Vagina (tissue), 2 donors: ENCODE measurements around the gene DTHD1. TPM values are rescaled to one million over a fixed set of nuclear protein-coding genes. Genes with fewer than 3 reads are reported as not detected.

ENCODE experiments used
- DNase-seq, 2 donors: peaks; one replicate each; pipeline ENCODE4 v3.0.0-alpha.2; 2017; ENCODE audit errors: extremely low spot score in 2 of 2
- H3K27ac ChIP-seq: fragments of 200-600 bp; sonication (generic); one replicate; pipeline ENCODE4 v1.5.1; 2019
- H3K27me3 ChIP-seq: fragments of 200-600 bp; sonication (generic); one replicate; pipeline ENCODE4 v1.5.1; 2019
- H3K36me3 ChIP-seq, 2 donors: fragments of 200-600 bp; sonication (generic); one replicate each; pipeline ENCODE4 v1.5.1; 2017 to 2019
- H3K4me1 ChIP-seq: fragments of 200-600 bp; sonication (generic); one replicate; pipeline ENCODE4 v1.5.1; 2019
- H3K4me3 ChIP-seq, 2 donors: fragments of 200-600 bp; sonication (generic); 1 replicate in 1 of 2; 2 replicates in 1 of 2; pipeline ENCODE4 v1.5.1; 2016 to 2019
- H3K9me3 ChIP-seq: fragments of 200-600 bp; sonication (generic); one replicate; pipeline ENCODE4 v1.5.1; 2019
- POLR2A ChIP-seq, 2 donors: fragments of 450-650 bp; IDR thresholded peaks; one replicate each; pipeline ENCODE4 v1.6.1; 2017; ENCODE audit warnings: antibody characterized with exemption in 2 of 2, mild to moderate bottlenecking in 2 of 2, moderate library complexity in 2 of 2
- POLR2AphosphoS5 ChIP-seq, 2 donors: sonication (generic); formaldehyde crosslinking; IDR thresholded peaks; one replicate each; pipeline ENCODE4 v1.9.0; 2017; ENCODE audit warnings: antibody characterized with exemption in 2 of 2, mild to moderate bottlenecking in 2 of 2, low read depth in 1 of 2; ENCODE audit not compliant: insufficient read depth in 1 of 2
- intact Hi-C: fragments of 100-400 bp; cut with DNase I; formaldehyde crosslinking; loops from one replicate; pipeline ENCODE4 v1.15.1; 2023
- total RNA-seq: library from RNA; depleted of rRNA; stranded (reverse); fragments of >200 nt; gene quantifications from one replicate; pipeline ENCODE4 v1.2.3, GENCODE V29; 2016
- TF ChIP-seq, protein P1 (sequence below), 3 experiments: fragments of 450-650 bp in 2 of 3; fragments of 200-600 bp in 1 of 3; sonication (generic) in 1 of 3; IDR thresholded peaks; one replicate each; pipeline ENCODE4 v1.5.1; 2017 to 2019; ENCODE audit warnings: antibody characterized with exemption in 3 of 3, mild to moderate bottlenecking in 2 of 3, moderate library complexity in 2 of 3

Gene DTHD1
- total RNA-seq, 1 donor from 2014 or later = 0.49 TPM

DNA sequence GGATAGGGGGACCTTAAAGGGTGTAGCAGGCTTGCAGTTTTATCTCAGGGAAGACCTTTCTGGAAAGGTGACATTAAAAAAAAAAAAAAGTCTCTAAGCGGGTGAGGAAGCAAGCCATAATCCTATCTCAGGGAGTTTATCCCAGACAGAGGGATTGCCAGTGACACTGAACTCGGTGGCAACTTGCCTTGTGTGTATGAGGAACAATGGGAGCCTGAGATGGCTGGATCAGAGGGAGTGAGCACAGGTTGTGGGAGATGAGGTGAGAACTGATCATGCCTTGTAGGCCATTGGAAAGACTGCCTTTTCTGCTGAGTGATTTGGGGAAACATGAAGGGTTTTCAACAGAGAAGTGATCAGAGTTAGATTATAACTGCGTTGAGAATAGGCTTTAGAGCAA lies 31.1 kb downstream of the DTHD1 start:
- intact Hi-C loops = no loop called here
- Histone ChIP-seq H3K27ac (no peak overlapping the region), H3K4me3 (no peak overlapping the region), H3K36me3 (no peaks in the 10 kb centered on the region), H3K4me1 (no peaks in the 10 kb centered on the region), H3K27me3 (no peaks in the 10 kb centered on the region), H3K9me3 (no peaks in the 10 kb centered on the region)
- TF ChIP-seq POLR2A (IDR thresholded peaks at IDR 0.05) = no peak
- no peak for TF ChIP-seq POLR2AphosphoS5 (IDR thresholded peaks at IDR 0.05; ENCODE audit: insufficient read depth in 1 of 2, low read depth in 1 of 2)
- TF ChIP-seq, protein P1, sequence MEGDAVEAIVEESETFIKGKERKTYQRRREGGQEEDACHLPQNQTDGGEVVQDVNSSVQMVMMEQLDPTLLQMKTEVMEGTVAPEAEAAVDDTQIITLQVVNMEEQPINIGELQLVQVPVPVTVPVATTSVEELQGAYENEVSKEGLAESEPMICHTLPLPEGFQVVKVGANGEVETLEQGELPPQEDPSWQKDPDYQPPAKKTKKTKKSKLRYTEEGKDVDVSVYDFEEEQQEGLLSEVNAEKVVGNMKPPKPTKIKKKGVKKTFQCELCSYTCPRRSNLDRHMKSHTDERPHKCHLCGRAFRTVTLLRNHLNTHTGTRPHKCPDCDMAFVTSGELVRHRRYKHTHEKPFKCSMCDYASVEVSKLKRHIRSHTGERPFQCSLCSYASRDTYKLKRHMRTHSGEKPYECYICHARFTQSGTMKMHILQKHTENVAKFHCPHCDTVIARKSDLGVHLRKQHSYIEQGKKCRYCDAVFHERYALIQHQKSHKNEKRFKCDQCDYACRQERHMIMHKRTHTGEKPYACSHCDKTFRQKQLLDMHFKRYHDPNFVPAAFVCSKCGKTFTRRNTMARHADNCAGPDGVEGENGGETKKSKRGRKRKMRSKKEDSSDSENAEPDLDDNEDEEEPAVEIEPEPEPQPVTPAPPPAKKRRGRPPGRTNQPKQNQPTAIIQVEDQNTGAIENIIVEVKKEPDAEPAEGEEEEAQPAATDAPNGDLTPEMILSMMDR (IDR thresholded peaks at IDR 0.05) = no peak
- no peak for DNase-seq

- H3K4me3 ChIP-seq = no peak overlapping the region
- no peak for DNase-seq
- no peaks in the 10 kb centered on the region for H3K4me1 ChIP-seq
- H3K27me3 ChIP-seq = no peaks in the 10 kb centered on the region
- H3K27ac ChIP-seq = no peak overlapping the region
- intact Hi-C loops = no loop called here
- TF ChIP-seq, protein P1 (IDR thresholded peaks at IDR 0.05) = no peak
- no peak for TF ChIP-seq POLR2A (IDR thresholded peaks at IDR 0.05)
- no peak for TF ChIP-seq POLR2AphosphoS5 (IDR thresholded peaks at IDR 0.05; ENCODE audit: insufficient read depth in 1 of 2, low read depth in 1 of 2)
- no peaks in the 10 kb centered on the region for H3K36me3 ChIP-seq
- no peaks in the 10 kb centered on the region for H3K9me3 ChIP-seq
Observed at GRCh38 chr4:36313301-36313700, 31.9 kb downstream of the DTHD1 start.

DNA sequence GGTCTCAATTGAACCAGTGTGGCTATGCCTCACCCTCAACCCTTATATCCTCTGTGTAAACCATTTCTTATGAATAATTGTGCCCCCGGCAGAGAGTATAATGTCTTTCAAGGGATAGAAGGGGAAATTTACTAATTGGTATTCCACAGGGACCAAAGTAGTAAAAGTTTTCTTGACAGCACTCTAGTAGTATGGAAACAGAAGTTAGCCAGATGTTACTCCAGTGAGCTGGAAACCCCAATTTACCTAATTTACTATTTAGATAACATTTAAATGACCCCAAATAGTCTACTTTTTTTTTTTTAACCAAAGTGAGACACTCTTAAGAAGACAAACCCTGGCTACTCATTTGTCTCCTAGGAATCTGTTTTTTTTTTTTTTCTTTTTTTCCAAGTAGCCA lies 32.3 kb downstream of the DTHD1 start:
- Histone ChIP-seq H3K4me1 (no peaks in the 10 kb centered on the region), H3K4me3 (no peak overlapping the region), H3K9me3 (no peaks in the 10 kb centered on the region), H3K27ac (no peak overlapping the region), H3K36me3 (no peaks in the 10 kb centered on the region), H3K27me3 (no peaks in the 10 kb centered on the region)
- TF ChIP-seq POLR2A (IDR thresholded peaks at IDR 0.05) (no peak), POLR2AphosphoS5 (IDR thresholded peaks at IDR 0.05; ENCODE audit: insufficient read depth in 1 of 2, low read depth in 1 of 2) (no peak)
- TF ChIP-seq, protein P1 (IDR thresholded peaks at IDR 0.05) = no peak
- no peak for DNase-seq
- intact Hi-C loops = no loop called here

- Histone ChIP-seq H3K27ac (no peak overlapping the region), H3K4me1 (no peaks in the 10 kb centered on the region), H3K27me3 (no peaks in the 10 kb centered on the region), H3K4me3 (no peak overlapping the region), H3K9me3 (no peaks in the 10 kb centered on the region), H3K36me3 (no peaks in the 10 kb centered on the region)
- no peak for TF ChIP-seq POLR2AphosphoS5 (IDR thresholded peaks at IDR 0.05; ENCODE audit: insufficient read depth in 1 of 2, low read depth in 1 of 2)
- TF ChIP-seq, protein P1 (IDR thresholded peaks at IDR 0.05) = no peak
- no peak for TF ChIP-seq POLR2A (IDR thresholded peaks at IDR 0.05)
- DNase-seq = no peak
- intact Hi-C loops = no loop called here
Observed at GRCh38 chr4:36316607-36317006, 35.2 kb downstream of the DTHD1 start.

GRCh38 chr4:36317721-36318120 lies 36.3 kb downstream of the DTHD1 start:
- Histone ChIP-seq H3K27ac (no peak overlapping the region), H3K36me3 (no peaks in the 10 kb centered on the region), H3K4me1 (no peaks in the 10 kb centered on the region), H3K9me3 (no peaks in the 10 kb centered on the region), H3K27me3 (no peaks in the 10 kb centered on the region), H3K4me3 (no peak overlapping the region)
- DNase-seq = no peak
- TF ChIP-seq POLR2A (IDR thresholded peaks at IDR 0.05) = no peak
- TF ChIP-seq POLR2AphosphoS5 (IDR thresholded peaks at IDR 0.05; ENCODE audit: insufficient read depth in 1 of 2, low read depth in 1 of 2) = no peak
- TF ChIP-seq, protein P1 (IDR thresholded peaks at IDR 0.05) = no peak
- intact Hi-C loops = no loop called here
